LNCAP (cell line): Measurements from ENCODE around the gene OPTC.

Experiments used
- CTCF ChIP-seq: fragments of 450-650 bp; IDR thresholded peaks from 2 replicates; pipeline ENCODE4 v1.5.1; 2017; ENCODE audit warnings: mild to moderate bottlenecking

Gene OPTC

GRCh38 chr1:203527013-203527412 is 33.1 kb downstream of the OPTC start:
- TF ChIP-seq CTCF: no peak

- TF ChIP-seq CTCF: no peak
Observed at GRCh38 chr1:203528063-203528462, 34.1 kb downstream of the OPTC start.

DNA sequence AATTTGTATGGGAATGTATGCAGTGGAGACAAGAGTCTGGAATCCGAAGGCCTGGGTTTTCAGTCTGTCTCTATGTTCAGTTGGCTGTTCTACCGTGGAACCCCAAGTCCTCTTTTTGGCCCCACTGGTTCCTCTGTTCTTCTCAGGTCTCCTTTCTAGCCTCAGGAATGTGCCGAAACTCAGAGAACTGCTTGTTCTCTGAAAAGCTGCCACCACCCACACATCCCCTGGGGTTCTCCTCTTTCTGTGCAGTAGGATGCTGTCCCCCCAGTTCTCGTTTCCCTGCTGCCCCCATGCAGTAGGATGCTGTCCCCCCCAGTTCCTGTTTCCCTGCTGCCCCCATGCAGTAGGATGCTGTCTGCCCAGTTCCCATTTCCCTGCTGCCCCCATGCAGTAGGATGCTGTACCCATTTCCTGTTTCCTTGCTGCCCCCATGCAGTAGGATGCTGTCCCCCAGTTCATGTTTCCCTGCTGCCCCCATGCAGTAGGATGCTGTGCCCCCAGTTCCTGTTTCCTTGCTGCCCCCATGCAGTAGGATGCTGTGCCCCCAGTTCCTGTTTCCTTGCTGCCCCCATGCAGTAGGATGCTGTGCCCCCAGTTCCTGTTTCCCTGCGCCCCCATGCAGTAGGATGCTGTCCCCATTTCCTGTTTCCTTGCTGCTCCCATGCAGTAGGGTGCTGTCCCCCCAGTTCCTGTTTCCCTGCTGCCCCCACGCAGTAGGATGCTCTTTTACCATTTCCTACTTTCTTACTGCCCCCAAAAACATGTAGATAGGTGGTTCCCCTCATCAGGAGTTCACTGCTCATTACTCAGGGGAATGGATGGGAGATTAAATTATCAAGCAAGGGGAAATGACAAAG is 35.3 kb downstream of the OPTC start:
- TF ChIP-seq CTCF: no peak

DNA sequence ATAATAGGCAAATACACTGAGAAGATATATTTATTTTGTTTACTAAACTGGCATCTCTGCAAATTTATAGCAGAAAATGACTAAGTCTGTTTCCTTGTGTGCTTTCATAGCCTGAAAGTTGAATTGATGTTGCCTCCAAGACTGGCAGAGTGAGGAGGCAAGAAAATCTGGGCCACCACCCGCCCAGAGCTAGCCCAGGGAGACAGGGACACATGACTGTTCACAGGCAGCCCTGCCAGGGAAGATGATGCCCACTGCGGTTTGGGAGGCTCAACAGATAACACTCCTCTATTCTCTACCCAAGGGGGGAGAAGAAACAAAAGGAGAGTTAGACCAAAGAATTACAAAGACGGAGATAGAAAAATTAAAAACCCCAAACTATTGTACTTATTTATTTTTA is 37.1 kb downstream of the OPTC start:
- no peak for TF ChIP-seq CTCF

- no peak for TF ChIP-seq CTCF
Observed at GRCh38 chr1:203534012-203534411, 40.1 kb downstream of the OPTC start.

DNA sequence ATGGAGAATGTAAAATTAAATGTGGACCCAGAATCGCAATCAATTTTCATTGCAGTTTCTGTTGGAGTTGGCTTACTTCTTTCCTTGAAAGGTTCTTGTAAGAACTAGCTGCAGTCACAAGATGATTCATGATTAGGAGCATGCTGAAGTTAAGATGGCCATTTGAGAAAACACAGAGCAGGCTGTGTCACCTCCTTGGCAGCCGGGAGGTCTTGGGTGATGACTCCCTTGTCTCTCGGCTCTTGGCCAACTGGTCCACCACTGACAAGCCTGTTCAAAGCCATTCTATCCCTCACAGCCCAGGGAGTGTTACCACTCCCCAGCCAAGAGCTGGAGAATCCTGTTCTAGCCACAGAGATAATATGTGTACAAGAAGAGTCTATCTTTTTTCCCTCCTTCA is 40.6 kb downstream of the OPTC start:
- no peak for TF ChIP-seq CTCF

GRCh38 chr1:203536575-203536974 is 42.6 kb downstream of the OPTC start:
- no peak for TF ChIP-seq CTCF

- no peak for TF ChIP-seq CTCF
Observed at GRCh38 chr1:203536980-203537455, 43.1 kb downstream of the OPTC start.
